Stimulated activated naive CD4-positive, alpha-beta T cell treated with Interleukin-2 at 50 U/mL for 16 hours (primary cell): ENCODE data around the gene MRAP2.
"Not testable (repeated sequence)": the region's sequence is repeated elsewhere in the genome, so short reads cannot be mapped to it uniquely, and the experiment has no call there.

ENCODE experiments used
- DNase-seq: peaks from one replicate; lab custom pipeline; 2025; lab: John Stamatoyannopoulos, UW

MRAP2 gene

GRCh38 chr6:84133385-84133784 lies 99.8 kb downstream of the MRAP2 start:
- DNase-seq, result not testable (repeated sequence)

- DNase-seq, result no peak
These were observed 101.7 kb downstream of the MRAP2 start for GRCh38 chr6:84135291-84135690.

GRCh38 chr6:84136364-84137050 lies 102.9 kb downstream of the MRAP2 start:
- DNase-seq, result no peak

GRCh38 chr6:84137051-84137375 lies 103.4 kb downstream of the MRAP2 start:
- DNase-seq, result no peak

- no peak for DNase-seq
These were observed 104.5 kb downstream of the MRAP2 start for GRCh38 chr6:84137989-84138575.

GRCh38 chr6:84139311-84139710 lies 105.7 kb downstream of the MRAP2 start:
- no peak for DNase-seq
